GM18868 (cell line): ENCODE data around the gene PGGHG.

Source experiments
- ATAC-seq: cut with Tn5 transposase; IDR thresholded peaks from one replicate; pipeline ENCODE4 v1.9.1; 2021; ENCODE audit warnings: mild to moderate bottlenecking, moderate library complexity; ENCODE audit not compliant: unreplicated experiment

PGGHG gene

GRCh38 chr11:344836-345578, 56.1 kb downstream of the PGGHG start:
- no peak for ATAC-seq
